Naive thymus-derived CD4-positive, alpha-beta T cell (primary cell): ENCODE results near the gene NEURL1B. TPM values are rescaled to one million over a fixed set of nuclear protein-coding genes. Genes with fewer than 3 reads are reported as not detected.
A peak's percentile ranks its signal among the peaks of the same experiment; 100 is the strongest.

Experiments used
- ATAC-seq: fragments of 150-1000 bp; cut with Tn5 transposase; 2 replicates; pipeline ENCODE4 v1.10.0; 2021; ENCODE audit warnings: mild to moderate bottlenecking, moderate library complexity
- CTCF ChIA-PET: fragments of 350-600 bp; sonication (Branson Sonifier 250); formaldehyde crosslinking; loops from one replicate; lab custom pipeline; 2021; ENCODE audit warnings: antibody characterized with exemption; lab: Charles Lee
- POLR2A ChIA-PET: fragments of 350-600 bp; sonication (Branson Sonifier 250); formaldehyde crosslinking; loops from one replicate; lab custom pipeline; 2021; ENCODE audit warnings: antibody characterized with exemption, inconsistent platforms; lab: Charles Lee
- DNase-seq, 9 donors: peaks; one replicate each; pipeline versions ENCODE4 v3.0.0 to v3.0.0-alpha.2; 2020 to 2022; ENCODE audit warnings: mixed read lengths in 1 of 9
- H3K27ac ChIP-seq: one replicate; pipeline ENCODE4 v1.7.0; 2013; ENCODE audit warnings: mild to moderate bottlenecking, low read depth, low read length, moderate library complexity
- H3K27me3 ChIP-seq, 2 donors: one replicate each; pipeline ENCODE4 v1.7.0; 2013; ENCODE audit warnings: low read length in 2 of 2, mild to moderate bottlenecking in 2 of 2, moderate library complexity in 2 of 2; ENCODE audit not compliant: control insufficient read depth in 2 of 2, insufficient read depth in 2 of 2
- H3K36me3 ChIP-seq, 3 experiments: 1 replicate in 2 of 3; 2 replicates in 1 of 3; pipeline ENCODE4 v1.7.0; 2013; ENCODE audit warnings: low read length in 3 of 3, mild to moderate bottlenecking in 3 of 3, moderate library complexity in 1 of 3; ENCODE audit not compliant: insufficient read depth in 3 of 3, control insufficient read depth in 2 of 3
- H3K4me1 ChIP-seq, 2 donors: one replicate each; pipeline ENCODE4 v1.7.0; 2013; ENCODE audit warnings: low read length in 2 of 2, mild to moderate bottlenecking in 2 of 2, moderate library complexity in 1 of 2; ENCODE audit not compliant: control insufficient read depth in 2 of 2, insufficient read depth in 2 of 2
- H3K4me3 ChIP-seq: 2 replicates; pipeline ENCODE4 v1.7.0; 2013; ENCODE audit warnings: mild to moderate bottlenecking, low read length
- H3K9me3 ChIP-seq, 3 experiments: 1 replicate in 2 of 3; 2 replicates in 1 of 3; pipeline ENCODE4 v1.7.0; 2013; ENCODE audit warnings: low read length in 3 of 3; ENCODE audit not compliant: control insufficient read depth in 2 of 3
- H3K27ac Mint-ChIP-seq, 9 donors: one replicate each; pipeline ENCODE4 v1.8.0; 2020 to 2022; ENCODE audit warnings: mixed read lengths in 9 of 9, mild to moderate bottlenecking in 8 of 9, moderate library complexity in 5 of 9, inconsistent platforms in 2 of 9
- H3K27me3 Mint-ChIP-seq, 5 donors: one replicate each; pipeline ENCODE4 v1.8.0; 2021 to 2022; ENCODE audit warnings: mixed read lengths in 5 of 5, mild to moderate bottlenecking in 1 of 5
- H3K36me3 Mint-ChIP-seq, 5 donors: one replicate each; pipeline ENCODE4 v1.8.0; 2020 to 2022; ENCODE audit warnings: mixed read lengths in 5 of 5, mild to moderate bottlenecking in 3 of 5, inconsistent platforms in 1 of 5
- H3K4me1 Mint-ChIP-seq, 7 donors: one replicate each; pipeline ENCODE4 v1.8.0; 2020 to 2022; ENCODE audit warnings: mixed read lengths in 7 of 7, mild to moderate bottlenecking in 3 of 7, inconsistent platforms in 1 of 7
- H3K4me3 Mint-ChIP-seq, 10 donors: one replicate each; pipeline ENCODE4 v1.8.0; 2020 to 2022; ENCODE audit warnings: mild to moderate bottlenecking in 10 of 10, mixed read lengths in 10 of 10, moderate library complexity in 6 of 10, inconsistent platforms in 2 of 10
- H3K9me3 Mint-ChIP-seq, 11 donors: one replicate each; pipeline ENCODE4 v1.8.0; 2020 to 2022; ENCODE audit warnings: mixed read lengths in 11 of 11, mild to moderate bottlenecking in 4 of 11, inconsistent platforms in 1 of 11, moderate library complexity in 1 of 11
- intact Hi-C, 2 donors: fragments of 100-400 bp; cut with micrococcal nuclease; formaldehyde crosslinking; loops; one replicate each; pipeline ENCODE4 v1.15.1; 2023
- polyA plus RNA-seq, 2 donors: library from polyadenylated mRNA; unstranded; fragments of 300-500 nt; fragmentation: Illumina TruSeq; gene quantifications; one replicate each; pipeline ENCODE4 v1.2.3, GENCODE V29; 2021
- total RNA-seq, 6 experiments: library from RNA in 5 of 6; stranded (reverse) in 5 of 6; gene quantifications; 1 replicate in 5 of 6; 2 replicates in 1 of 6; pipeline ENCODE4 v1.2.3 and lab custom pipeline; 2021 to 2026

Gene NEURL1B
- total and polyA plus RNA-seq, 7 experiments from 2014 or later: 0.05 to 3.4 (median 0.27) TPM; not detected in 1

- Histone ChIP-seq H3K27me3 (no peaks in the 10 kb centered on the region), H3K4me1 (no peaks in the 10 kb centered on the region), H3K36me3 (no peaks in the 10 kb centered on the region), H3K4me3 (no peak overlapping the region), H3K27ac (no peak overlapping the region), H3K9me3 (no peaks in the 10 kb centered on the region)
- Mint-ChIP-seq H3K27me3 (peaks cover 4 to 20% (median 12%) of the 10 kb centered on the region in 5 donors), H3K9me3 (no peaks in the 10 kb centered on the region), H3K4me1 (no peaks in the 10 kb centered on the region), H3K4me3 (no peak overlapping the region), H3K27ac (no peak overlapping the region), H3K36me3 (no peaks in the 10 kb centered on the region)
- intact Hi-C loops: no loop called here
- ATAC-seq: no peak
- ChIA-PET POLR2A (no interaction called here), CTCF (no interaction called here)
- no peak for DNase-seq
Observed at GRCh38 chr5:172633403-172633970, 7.6 kb upstream of the NEURL1B start.

- Histone ChIP-seq H3K4me3 (no peak overlapping the region), H3K9me3 (no peaks in the 10 kb centered on the region), H3K4me1 (no peaks in the 10 kb centered on the region), H3K27ac (no peak overlapping the region), H3K36me3 (no peaks in the 10 kb centered on the region), H3K27me3 (no peaks in the 10 kb centered on the region)
- Mint-ChIP-seq H3K4me3 (no peak overlapping the region), H3K9me3 (no peaks in the 10 kb centered on the region), H3K27ac (no peak overlapping the region), H3K27me3 (peaks cover 6 to 24% (median 14%) of the 10 kb centered on the region in 5 donors), H3K36me3 (no peaks in the 10 kb centered on the region), H3K4me1 (no peaks in the 10 kb centered on the region)
- DNase-seq (no peak), ATAC-seq (no peak)
- ChIA-PET POLR2A (no interaction called here), CTCF (no interaction called here)
- intact Hi-C loops: no loop called here
Observed at GRCh38 chr5:172634106-172634899, 6.8 kb upstream of the NEURL1B start.

- POLR2A ChIA-PET: no interaction called here
- Mint-ChIP-seq H3K4me3 (no peak overlapping the region), H3K4me1 (peaks cover 0 to 4% (median under 1%) of the 10 kb centered on the region in 7 donors), H3K9me3 (no peaks in the 10 kb centered on the region), H3K27ac (no peak overlapping the region), H3K36me3 (no peaks in the 10 kb centered on the region), H3K27me3 (peaks cover 14 to 32% (median 19%) of the 10 kb centered on the region in 5 donors)
- H3K4me1 ChIP-seq: no peaks in the 10 kb centered on the region
- H3K27me3 ChIP-seq: no peaks in the 10 kb centered on the region
- no peak overlapping the region for H3K4me3 ChIP-seq
- H3K36me3 ChIP-seq: no peaks in the 10 kb centered on the region
- ATAC-seq (no peak), DNase-seq (no peak)
- H3K9me3 ChIP-seq: no peaks in the 10 kb centered on the region
- H3K27ac ChIP-seq: no peak overlapping the region
- CTCF ChIA-PET: no interaction called here
- intact Hi-C loops: no loop called here
Observed at GRCh38 chr5:172635038-172635437, 6.0 kb upstream of the NEURL1B start.

GRCh38 chr5:172636279-172637050 lies 4.6 kb upstream of the NEURL1B start:
- Mint-ChIP-seq H3K9me3 (no peaks in the 10 kb centered on the region), H3K27me3 (peaks cover 21 to 39% (median 26%) of the 10 kb centered on the region in 5 donors), H3K4me1 (peaks cover 5 to 10% (median 6%) of the 10 kb centered on the region in 7 donors), H3K4me3 (no peak overlapping the region), H3K27ac (no peak overlapping the region), H3K36me3 (peaks cover 0 to 3% (median 0%) of the 10 kb centered on the region in 5 donors)
- ChIA-PET CTCF (no interaction called here), POLR2A (no interaction called here)
- ATAC-seq: no peak
- DNase-seq: no peak
- H3K4me3 ChIP-seq: no peak overlapping the region
- no peak overlapping the region for H3K27ac ChIP-seq
- no peaks in the 10 kb centered on the region for H3K9me3 ChIP-seq
- H3K36me3 ChIP-seq: no peaks in the 10 kb centered on the region
- intact Hi-C loops: no loop called here
- no peaks in the 10 kb centered on the region for H3K4me1 ChIP-seq
- no peaks in the 10 kb centered on the region for H3K27me3 ChIP-seq

GRCh38 chr5:172637110-172637580 lies 3.9 kb upstream of the NEURL1B start:
- ATAC-seq (peak; percentile 22), DNase-seq (no peak)
- H3K27me3 Mint-ChIP-seq: peaks cover 26 to 44% (median 28%) of the 10 kb centered on the region in 5 donors
- peaks cover 5 to 10% (median 6%) of the 10 kb centered on the region in 7 donors for H3K4me1 Mint-ChIP-seq
- no peaks in the 10 kb centered on the region for H3K9me3 Mint-ChIP-seq
- H3K9me3 ChIP-seq: no peaks in the 10 kb centered on the region
- no peaks in the 10 kb centered on the region for H3K27me3 ChIP-seq
- H3K4me3 ChIP-seq: no peak overlapping the region
- H3K36me3 Mint-ChIP-seq: peaks cover 0 to 3% (median 0%) of the 10 kb centered on the region in 5 donors
- no peaks in the 10 kb centered on the region for H3K4me1 ChIP-seq
- no peak overlapping the region for H3K4me3 Mint-ChIP-seq
- H3K36me3 ChIP-seq: no peaks in the 10 kb centered on the region
- intact Hi-C loops: no loop called here
- H3K27ac ChIP-seq: no peak overlapping the region
- ChIA-PET CTCF (no interaction called here), POLR2A (no interaction called here)
- H3K27ac Mint-ChIP-seq: no peak overlapping the region

- ChIA-PET CTCF (no interaction called here), POLR2A (no interaction called here)
- intact Hi-C loops: no loop called here
- no peak for DNase-seq
- H3K4me3 ChIP-seq: no peak overlapping the region
- Mint-ChIP-seq H3K27ac (no peak overlapping the region), H3K27me3 (peaks cover 31 to 50% (median 34%) of the 10 kb centered on the region in 5 donors), H3K9me3 (no peaks in the 10 kb centered on the region), H3K4me3 (no peak overlapping the region), H3K36me3 (peaks cover 0 to 3% (median 0%) of the 10 kb centered on the region in 5 donors), H3K4me1 (peaks cover 5 to 10% (median 6%) of the 10 kb centered on the region in 7 donors)
- H3K27ac ChIP-seq: no peak overlapping the region
- no peaks in the 10 kb centered on the region for H3K4me1 ChIP-seq
- H3K36me3 ChIP-seq: no peaks in the 10 kb centered on the region
- no peaks in the 10 kb centered on the region for H3K27me3 ChIP-seq
- ATAC-seq: no peak
- no peaks in the 10 kb centered on the region for H3K9me3 ChIP-seq
Observed at GRCh38 chr5:172637740-172638139, 3.3 kb upstream of the NEURL1B start.
